Tongue (tissue), 2 donors: ENCODE results near the gene PTCSC3. TPM values are rescaled to one million over a fixed set of nuclear protein-coding genes. Genes with fewer than 3 reads are reported as not detected.

Source experiments
- DNase-seq: peaks from one replicate; pipeline ENCODE4 v3.0.0-alpha.2; 2015
- total RNA-seq: library from RNA; depleted of rRNA; stranded (reverse); fragments of >200 nt; gene quantifications from one replicate; pipeline ENCODE4 v1.2.3, GENCODE V29; 2014

PTCSC3 gene
- not detected for total RNA-seq

GRCh38 chr14:36176524-36176923 lies at the start of gene PTCSC3:
Gene PTCSC3 (minus strand): TSS chr14:36176722.
- DNase-seq = no peak

- DNase-seq = no peak
Observed at GRCh38 chr14:36226164-36226563, 49.6 kb upstream of the PTCSC3 start.

GRCh38 chr14:36224176-36224575 lies 47.7 kb upstream of the PTCSC3 start:
- no peak for DNase-seq

GRCh38 chr14:36223558-36223957 lies 47.0 kb upstream of the PTCSC3 start:
- DNase-seq = no peak

GRCh38 chr14:36222952-36223468 lies 46.5 kb upstream of the PTCSC3 start:
- DNase-seq = no peak

GRCh38 chr14:36222337-36222736 lies 45.8 kb upstream of the PTCSC3 start:
- no peak for DNase-seq

- no peak for DNase-seq
Observed at GRCh38 chr14:36221112-36221511, 44.6 kb upstream of the PTCSC3 start.

GRCh38 chr14:36217732-36218131 lies 41.2 kb upstream of the PTCSC3 start:
- no peak for DNase-seq

- no peak for DNase-seq
Observed at GRCh38 chr14:36217027-36217426, 40.5 kb upstream of the PTCSC3 start.

GRCh38 chr14:36215217-36215598 lies 38.7 kb upstream of the PTCSC3 start:
- no peak for DNase-seq

GRCh38 chr14:36214476-36215216 lies 38.1 kb upstream of the PTCSC3 start:
- no peak for DNase-seq

GRCh38 chr14:36212987-36213386 lies 36.5 kb upstream of the PTCSC3 start:
- no peak for DNase-seq

GRCh38 chr14:36212577-36212976 lies 36.1 kb upstream of the PTCSC3 start:
- DNase-seq = no peak

- DNase-seq = no peak
Observed at GRCh38 chr14:36208690-36209278, 32.3 kb upstream of the PTCSC3 start.

- no peak for DNase-seq
Observed at GRCh38 chr14:36207500-36207899, 31.0 kb upstream of the PTCSC3 start.

GRCh38 chr14:36204461-36205073 lies 28.0 kb upstream of the PTCSC3 start:
- DNase-seq = no peak

GRCh38 chr14:36198378-36198777 lies 21.9 kb upstream of the PTCSC3 start:
- DNase-seq = no peak

- DNase-seq = no peak
Observed at GRCh38 chr14:36194663-36195062, 18.1 kb upstream of the PTCSC3 start.

- DNase-seq = no peak
Observed at GRCh38 chr14:36192530-36192929, 16.0 kb upstream of the PTCSC3 start.

GRCh38 chr14:36183402-36183801 lies 6.9 kb upstream of the PTCSC3 start:
- no peak for DNase-seq

GRCh38 chr14:36181417-36181816 lies 4.9 kb upstream of the PTCSC3 start:
- no peak for DNase-seq

- no peak for DNase-seq
Observed at GRCh38 chr14:36177489-36177888, 967 bp upstream of the PTCSC3 start.

GRCh38 chr14:36174767-36175424 lies 1.6 kb downstream of the PTCSC3 start:
- no peak for DNase-seq
